Measurements from ENCODE around the gene IQSEC2. TPM values are rescaled to one million over a fixed set of nuclear protein-coding genes. Genes with fewer than 3 reads are reported as not detected.

Gene IQSEC2
- total RNA-seq, 1 donor = 3.6 TPM

DNA sequence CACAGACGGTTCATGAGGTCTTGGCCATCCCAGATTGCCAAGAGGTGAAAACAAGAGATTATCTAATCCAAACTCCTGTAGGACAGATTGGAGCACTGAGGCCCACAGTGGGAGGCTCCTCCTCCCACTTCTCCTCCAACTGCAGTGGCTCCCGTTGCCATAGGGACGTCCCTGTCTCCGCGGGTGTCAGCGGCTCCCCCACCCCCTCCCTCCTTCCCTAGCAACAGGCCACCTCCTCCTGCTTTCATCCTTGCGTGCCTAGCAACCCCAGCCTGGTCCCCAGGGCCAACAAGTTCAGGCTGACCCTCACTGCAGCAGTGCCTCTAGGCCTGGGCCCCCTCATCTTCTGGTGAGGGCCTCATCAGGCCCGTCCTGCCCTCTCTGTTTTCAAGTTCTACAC, 6.8 kb upstream of the IQSEC2 start:
- no peak overlapping the region for H3K4me3 ChIP-seq (ENCODE audit: low read depth, low read length)
- no peak for DNase-seq (ENCODE audit: low read depth)
- TF ChIP-seq, protein P1, sequence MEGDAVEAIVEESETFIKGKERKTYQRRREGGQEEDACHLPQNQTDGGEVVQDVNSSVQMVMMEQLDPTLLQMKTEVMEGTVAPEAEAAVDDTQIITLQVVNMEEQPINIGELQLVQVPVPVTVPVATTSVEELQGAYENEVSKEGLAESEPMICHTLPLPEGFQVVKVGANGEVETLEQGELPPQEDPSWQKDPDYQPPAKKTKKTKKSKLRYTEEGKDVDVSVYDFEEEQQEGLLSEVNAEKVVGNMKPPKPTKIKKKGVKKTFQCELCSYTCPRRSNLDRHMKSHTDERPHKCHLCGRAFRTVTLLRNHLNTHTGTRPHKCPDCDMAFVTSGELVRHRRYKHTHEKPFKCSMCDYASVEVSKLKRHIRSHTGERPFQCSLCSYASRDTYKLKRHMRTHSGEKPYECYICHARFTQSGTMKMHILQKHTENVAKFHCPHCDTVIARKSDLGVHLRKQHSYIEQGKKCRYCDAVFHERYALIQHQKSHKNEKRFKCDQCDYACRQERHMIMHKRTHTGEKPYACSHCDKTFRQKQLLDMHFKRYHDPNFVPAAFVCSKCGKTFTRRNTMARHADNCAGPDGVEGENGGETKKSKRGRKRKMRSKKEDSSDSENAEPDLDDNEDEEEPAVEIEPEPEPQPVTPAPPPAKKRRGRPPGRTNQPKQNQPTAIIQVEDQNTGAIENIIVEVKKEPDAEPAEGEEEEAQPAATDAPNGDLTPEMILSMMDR (IDR thresholded peaks at IDR 0.05; ENCODE audit: insufficient read depth, low read length) = no peak

DNA sequence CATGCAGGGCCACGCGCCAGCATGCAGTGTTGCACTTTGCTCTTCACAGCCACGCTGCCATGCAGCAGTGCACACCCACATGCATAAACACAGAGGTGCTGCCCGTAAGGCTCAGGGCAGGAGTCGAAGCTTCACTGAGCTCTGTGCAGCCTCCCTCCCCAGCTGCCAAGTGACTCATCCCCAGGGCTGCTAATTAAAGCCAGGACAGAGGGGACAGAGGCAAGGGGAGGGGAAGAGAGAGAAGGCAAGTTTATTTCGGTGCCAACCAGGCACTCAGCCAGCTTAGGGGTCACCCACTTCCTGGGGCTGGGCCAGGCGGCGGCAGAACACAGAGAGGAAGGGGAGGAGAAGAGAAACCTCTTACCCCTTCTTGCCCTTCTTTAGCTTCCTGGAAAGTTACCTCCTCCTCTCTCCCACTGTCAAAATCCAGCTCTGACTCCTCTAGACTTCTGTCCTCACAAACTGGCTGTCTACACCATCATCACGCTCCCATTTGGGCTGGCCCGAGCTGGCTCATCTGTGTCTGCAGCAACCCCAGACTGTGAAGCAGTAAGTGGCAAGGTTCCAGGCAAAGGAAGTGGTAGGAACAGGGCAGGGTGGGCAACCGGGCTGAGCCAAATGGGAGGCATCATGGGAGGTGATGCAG, 6.2 kb upstream of the IQSEC2 start:
- H3K4me3 ChIP-seq (ENCODE audit: low read depth, low read length) = no peak overlapping the region
- TF ChIP-seq, protein P1 (IDR thresholded peaks at IDR 0.05; ENCODE audit: insufficient read depth, low read length) = no peak
- DNase-seq (ENCODE audit: low read depth) = peak; percentile 57

DNA sequence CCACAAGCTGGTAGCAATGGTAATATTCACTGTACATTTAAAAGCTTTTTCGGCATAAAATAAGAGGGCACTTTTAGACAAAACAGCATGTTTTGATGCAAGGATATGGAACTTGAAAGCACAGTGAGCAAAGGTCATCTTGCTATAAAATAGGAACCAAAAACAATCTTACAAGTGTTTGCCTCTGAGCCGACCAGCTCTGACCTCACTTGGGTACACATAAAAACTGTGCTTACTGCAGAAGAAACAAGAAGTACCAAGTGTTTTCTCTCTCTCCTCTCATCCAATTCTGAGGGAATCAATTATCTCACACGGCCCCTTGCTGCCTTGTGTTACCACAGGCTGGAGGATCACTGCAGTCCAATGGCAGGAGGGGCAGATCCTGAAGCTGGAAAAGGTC, 4.8 kb upstream of the IQSEC2 start:
- TF ChIP-seq, protein P1 (IDR thresholded peaks at IDR 0.05; ENCODE audit: insufficient read depth, low read length) = no peak
- no peak overlapping the region for H3K4me3 ChIP-seq (ENCODE audit: low read depth, low read length)
- no peak for DNase-seq (ENCODE audit: low read depth)

DNA sequence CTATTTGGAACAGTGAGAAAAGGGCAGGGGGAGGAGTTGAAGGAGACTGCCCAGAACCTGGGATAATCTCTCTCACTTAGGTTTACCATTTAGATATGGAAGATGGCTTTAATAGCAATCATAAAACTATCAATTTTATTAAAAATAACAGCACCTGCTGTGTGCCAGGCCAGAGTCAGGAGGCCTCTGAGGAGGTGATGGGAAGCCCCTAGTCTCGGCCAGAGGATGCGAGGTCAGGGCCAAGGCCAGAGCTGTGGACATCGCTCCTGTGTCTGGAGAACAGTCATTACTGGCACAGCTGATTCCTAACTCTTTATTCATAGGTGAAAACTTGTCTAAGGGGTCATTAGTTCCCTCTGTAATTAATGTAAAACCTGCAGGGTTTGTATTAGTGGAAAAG, 4.2 kb upstream of the IQSEC2 start:
- H3K4me3 ChIP-seq (ENCODE audit: low read depth, low read length) = no peak overlapping the region
- no peak for DNase-seq (ENCODE audit: low read depth)
- TF ChIP-seq, protein P1 (IDR thresholded peaks at IDR 0.05; ENCODE audit: insufficient read depth, low read length) = no peak

DNA sequence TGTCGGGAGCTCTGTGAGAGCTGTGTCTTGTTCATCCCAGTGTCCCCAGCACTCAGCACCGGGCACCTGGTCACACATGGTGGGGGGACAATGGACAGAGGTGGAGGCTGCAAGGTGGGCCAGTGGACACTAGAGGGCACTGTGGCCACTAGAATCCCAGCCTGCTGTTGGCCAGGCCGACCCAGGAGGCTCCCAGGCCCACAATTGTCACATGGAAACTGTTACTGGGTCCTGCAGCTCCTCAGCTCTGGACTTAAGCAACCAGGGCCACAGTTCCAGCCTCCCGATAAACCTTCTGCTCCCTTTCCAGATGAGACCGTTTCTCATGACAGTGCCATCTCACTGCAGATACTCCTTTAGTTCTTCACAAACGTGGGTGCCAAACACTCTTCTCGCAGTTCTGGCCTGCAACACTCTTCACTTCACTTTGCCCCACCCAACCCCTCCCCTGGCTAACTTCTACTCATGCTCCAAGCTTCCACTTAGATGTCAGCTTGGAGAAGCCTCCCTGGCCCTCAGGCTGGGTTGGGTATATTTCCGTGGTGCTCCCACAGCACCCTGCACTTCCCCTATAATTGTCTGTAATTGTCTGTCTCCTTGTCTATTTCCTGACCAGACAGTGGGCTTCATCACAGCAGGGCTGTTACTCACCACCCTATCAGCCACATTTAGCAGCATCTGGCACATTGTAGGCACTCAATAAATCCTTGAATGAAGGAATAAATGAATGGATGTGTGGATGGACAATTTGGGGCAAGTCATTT, 3.5 kb upstream of the IQSEC2 start:
- peak; percentile 44 for DNase-seq (ENCODE audit: low read depth)

DNA sequence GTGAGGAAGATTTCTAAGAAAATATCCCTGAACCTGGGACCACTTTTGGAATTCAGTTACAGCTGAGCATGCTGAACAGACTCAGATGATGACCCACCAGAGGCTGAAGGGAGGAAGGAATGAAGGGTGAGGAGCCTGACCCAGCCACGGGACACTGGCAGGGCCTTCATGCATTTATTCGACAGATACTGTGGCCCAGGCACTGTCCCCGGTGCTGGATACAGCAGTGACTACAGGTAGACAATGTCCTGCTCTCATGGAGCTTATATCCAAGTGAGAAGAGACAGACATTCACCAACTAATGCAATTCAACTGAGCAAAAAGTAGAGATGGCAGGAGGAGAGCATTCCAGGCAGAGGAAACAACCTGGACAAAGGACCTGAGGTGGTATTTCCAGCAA, 2.2 kb upstream of the IQSEC2 start:
- TF ChIP-seq, protein P1 (IDR thresholded peaks at IDR 0.05; ENCODE audit: insufficient read depth, low read length) = no peak
- DNase-seq (ENCODE audit: low read depth) = no peak
- no peak overlapping the region for H3K4me3 ChIP-seq (ENCODE audit: low read depth, low read length)

More for the DNA sequence above, 3.5 kb upstream of the IQSEC2 start:
- H3K4me3 ChIP-seq (ENCODE audit: low read depth, low read length) = no peak overlapping the region
- TF ChIP-seq, protein P1 (IDR thresholded peaks at IDR 0.05; ENCODE audit: insufficient read depth, low read length) = peak; percentile 88

Measured in fibroblast of the aortic adventitia (primary cell).